Activated CD8-positive, alpha-beta memory T cell treated with anti-CD3 and anti-CD28 coated beads for 4 hours (primary cell): ENCODE results near the gene CEPT1.

Experiments
- DNase-seq, 2 donors: peaks; one replicate each; pipeline ENCODE4 v3.0.0-alpha.2; 2020; ENCODE audit warnings: low read depth in 2 of 2

Gene CEPT1

GRCh38 chr1:111227434-111227833 is 87.4 kb downstream of the CEPT1 start, which contains the start of gene CHI3L2:
Gene CHI3L2 (plus strand): TSS chr1:111227713. CDS start chr1:111227730, 17 bp downstream.
- no peak for DNase-seq

- no peak for DNase-seq
Measured at GRCh38 chr1:111227851-111228747, 88.1 kb downstream of the CEPT1 start.

GRCh38 chr1:111228748-111229126 is 88.7 kb downstream of the CEPT1 start:
- DNase-seq, result no peak

- DNase-seq, result no peak
Measured at GRCh38 chr1:111232134-111232533, 92.1 kb downstream of the CEPT1 start.

GRCh38 chr1:111234258-111234657 is 94.2 kb downstream of the CEPT1 start:
- no peak for DNase-seq
